ENCODE results near the gene GPX6.
A peak's percentile ranks its signal among the peaks of the same experiment; 100 is the strongest.
"Not testable (repeated sequence)": the region's sequence is repeated elsewhere in the genome, so short reads cannot be mapped to it uniquely, and the experiment has no call there.

Gene GPX6, protein sequence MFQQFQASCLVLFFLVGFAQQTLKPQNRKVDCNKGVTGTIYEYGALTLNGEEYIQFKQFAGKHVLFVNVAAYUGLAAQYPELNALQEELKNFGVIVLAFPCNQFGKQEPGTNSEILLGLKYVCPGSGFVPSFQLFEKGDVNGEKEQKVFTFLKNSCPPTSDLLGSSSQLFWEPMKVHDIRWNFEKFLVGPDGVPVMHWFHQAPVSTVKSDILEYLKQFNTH

DNA sequence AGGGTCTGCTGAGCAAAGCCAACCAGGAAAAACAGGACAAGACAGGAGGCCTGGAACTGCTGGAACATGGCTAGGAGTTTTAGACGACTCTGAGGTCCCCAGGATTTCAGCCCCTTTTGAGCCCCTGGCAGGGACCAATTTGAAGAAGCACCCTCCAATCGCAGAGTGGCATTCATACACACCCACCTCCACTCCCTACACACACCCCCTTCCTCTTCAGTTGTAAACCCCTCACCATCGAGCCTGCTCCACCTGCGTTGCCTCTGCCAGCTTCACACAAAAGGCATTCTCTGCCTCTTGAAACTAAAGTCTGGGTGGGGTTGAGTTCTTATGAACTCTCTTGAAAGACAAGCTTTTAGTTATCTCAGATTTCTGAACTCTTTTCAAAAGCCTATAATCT lies at the start of gene GPX6:
Gene GPX6 (minus strand): TSS at position 118 of the 400 bp plus-strand sequence. CDS start 50 bp downstream, at position 68.
- no peak for DNase-seq

DNA sequence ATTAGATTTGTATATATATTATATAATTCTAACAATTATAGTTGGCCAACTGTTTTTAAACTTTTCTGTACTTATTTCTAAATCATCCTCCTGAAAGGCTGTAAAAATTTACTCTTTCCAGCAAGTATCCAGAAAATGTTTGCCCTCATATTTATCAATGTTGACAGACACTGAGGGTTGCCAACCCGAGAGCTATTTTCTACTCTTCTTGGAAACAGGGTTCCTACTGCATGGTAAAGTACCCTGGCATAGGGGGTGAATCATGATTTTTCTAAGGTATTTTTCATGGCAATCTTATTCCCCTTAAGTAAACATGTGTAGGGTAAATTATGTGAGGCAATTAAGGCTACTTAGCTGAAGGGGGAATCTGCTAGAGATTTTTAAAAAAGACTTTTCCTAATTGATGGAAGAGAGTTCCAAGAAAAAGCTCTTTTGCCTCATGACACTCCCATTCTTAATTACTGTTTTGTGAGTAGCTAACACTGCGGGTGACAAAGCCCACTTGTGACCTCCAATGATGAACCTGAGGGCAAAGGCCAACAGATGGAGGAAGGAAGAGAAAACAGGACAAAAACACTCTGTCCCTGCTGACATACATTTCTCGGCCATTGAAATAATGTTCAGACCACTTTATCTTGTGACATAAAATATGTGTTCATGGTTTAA lies 48.0 kb upstream of the GPX6 start:
- DNase-seq = no peak

GRCh38 chr6:28558629-28559028 lies 43.0 kb upstream of the GPX6 start:
- no peak for DNase-seq

GRCh38 chr6:28555136-28555535 lies 39.5 kb upstream of the GPX6 start:
- DNase-seq = no peak

- peak; percentile 37 for DNase-seq
These were observed 38.6 kb upstream of the GPX6 start for GRCh38 chr6:28553986-28554881.

- DNase-seq = no peak
These were observed 37.9 kb upstream of the GPX6 start for GRCh38 chr6:28553384-28553985.

GRCh38 chr6:28551891-28552666 lies 36.5 kb upstream of the GPX6 start:
- peak; percentile 14 for DNase-seq

DNA sequence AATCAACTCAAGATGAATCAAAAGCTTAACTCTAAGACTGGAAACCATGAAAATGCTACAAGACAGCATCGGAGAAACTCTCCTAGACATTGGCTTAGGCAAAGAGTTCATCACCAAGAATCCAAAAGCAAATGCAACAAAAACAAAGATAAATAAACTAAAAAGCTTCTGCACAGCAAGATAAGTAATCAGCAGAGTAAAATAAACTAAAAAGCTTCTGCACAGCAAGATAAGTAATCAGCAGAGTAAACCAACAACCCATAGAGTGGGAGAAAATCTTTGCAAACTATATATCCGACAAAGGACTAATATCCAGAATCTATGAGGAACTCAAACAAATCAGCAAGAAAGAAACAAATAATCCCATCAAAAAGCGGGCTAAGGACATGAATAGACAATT lies 31.4 kb upstream of the GPX6 start:
- not testable (repeated sequence) for DNase-seq

DNA sequence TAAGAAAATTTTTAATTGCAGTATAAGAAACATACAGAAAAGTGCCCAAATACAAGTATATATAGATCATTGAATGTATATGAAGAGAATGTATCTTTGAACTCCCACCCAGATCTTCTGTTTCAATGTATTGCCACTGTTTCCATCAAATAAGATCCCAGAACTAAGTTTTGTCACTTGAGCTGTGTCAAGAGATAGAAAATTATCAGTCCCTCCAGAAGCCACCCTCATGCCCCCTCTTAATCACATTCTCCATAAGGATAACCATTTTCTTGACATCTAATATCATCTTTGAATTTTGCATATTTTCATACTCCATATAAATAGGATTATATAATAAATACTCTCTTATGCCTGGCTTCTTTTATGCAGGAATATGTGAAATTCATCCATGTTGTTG lies 30.4 kb upstream of the GPX6 start:
- DNase-seq = no peak

GRCh38 chr6:28543651-28544610 lies 28.3 kb upstream of the GPX6 start:
- DNase-seq = peak; percentile 47

GRCh38 chr6:28542440-28543296 lies 27.1 kb upstream of the GPX6 start:
- peak; percentile 90 for DNase-seq

DNA sequence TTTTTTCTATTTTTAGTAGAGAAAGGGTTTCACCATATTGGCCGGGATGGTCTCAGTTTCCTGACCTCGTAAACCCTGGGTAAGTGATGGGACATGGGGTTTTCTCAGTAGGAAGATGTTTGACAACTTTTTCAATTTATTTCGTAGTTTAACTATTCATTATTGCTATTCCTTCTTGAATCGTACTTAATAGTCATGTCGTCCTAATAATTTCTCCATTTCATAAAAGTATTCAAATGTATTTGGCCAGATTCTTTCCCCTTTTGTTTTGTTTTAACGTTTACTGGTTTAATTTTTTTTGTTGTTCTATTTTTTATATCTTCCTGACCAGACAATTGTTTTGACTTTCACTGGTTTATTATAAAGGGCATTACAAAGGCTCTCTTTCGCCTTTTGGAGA lies 26.4 kb upstream of the GPX6 start:
- DNase-seq = no peak

- peak; percentile 10 for DNase-seq
These were observed 22.0 kb upstream of the GPX6 start for GRCh38 chr6:28537509-28538140.

- DNase-seq = peak; percentile 1
These were observed 21.5 kb upstream of the GPX6 start for GRCh38 chr6:28537065-28537464.

GRCh38 chr6:28534875-28535274 lies 19.3 kb upstream of the GPX6 start:
- no peak for DNase-seq

GRCh38 chr6:28534306-28534705 lies 18.7 kb upstream of the GPX6 start:
- DNase-seq = no peak

DNA sequence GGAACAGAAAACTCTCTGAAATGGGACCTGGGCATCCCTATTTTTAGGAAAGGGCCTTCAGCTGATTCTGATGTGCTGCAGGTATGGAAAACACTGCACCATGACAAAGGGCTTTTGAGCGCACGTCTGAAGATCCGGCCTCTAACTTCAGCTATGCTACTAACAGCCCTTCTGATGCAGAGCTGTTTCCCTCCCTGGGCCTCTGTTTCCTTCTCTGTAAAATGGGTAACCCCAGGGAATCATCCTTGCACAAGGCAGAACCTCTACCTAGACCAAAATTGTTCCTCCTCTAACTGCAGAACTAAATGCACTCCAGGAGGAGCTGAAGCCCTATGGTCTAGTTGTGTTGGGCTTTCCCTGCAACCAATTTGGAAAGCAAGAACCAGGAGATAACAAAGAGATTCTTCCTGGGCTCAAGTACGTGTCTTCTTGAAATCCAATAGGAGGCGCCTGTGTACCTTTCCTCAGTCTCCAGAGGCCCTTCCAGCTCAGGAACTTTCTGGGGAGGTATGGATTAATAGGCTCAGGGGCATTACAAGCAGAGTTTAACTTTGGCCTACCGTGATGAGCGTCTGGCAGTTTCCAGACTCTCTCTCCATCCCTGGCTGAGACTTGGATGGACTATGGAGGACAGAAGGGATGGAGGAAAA lies 16.0 kb upstream of the GPX6 start:
- DNase-seq = no peak

GRCh38 chr6:28530777-28531176 lies 15.2 kb upstream of the GPX6 start:
- no peak for DNase-seq

GRCh38 chr6:28525496-28526039 lies 10.0 kb upstream of the GPX6 start, which contains the start of gene GPX5:
TSS of gene GPX5 (plus strand) at chr6:28525881. CDS start at chr6:28526014, 133 bp downstream.
- DNase-seq = no peak

All from hematopoietic multipotent progenitor cell treated with erythropoietin and hydrocortisone succinate and interleukin-3 and kit ligand, for 4 days (in vitro differentiated cells).